GM12878 (cell line): Measurements from ENCODE around the gene CD99. TPM values are rescaled to one million over a fixed set of nuclear protein-coding genes. Genes with fewer than 3 reads are reported as not detected.

Experiments
- ATAC-seq: fragments of 200-7000 bp; cut with Tn5 transposase; 3 replicates; pipeline ENCODE4 v1.9.1; 2020; ENCODE audit warnings: mild to moderate bottlenecking, moderate library complexity
- BruUV-seq: library from RNA; stranded (reverse); fragments of 400-500 nt; replicated peaks from 2 replicates; lab custom pipeline; 2021; lab: Mats Ljungman, UMichigan
- CTCF ChIA-PET: fragments of 300-600 bp; sonication (Branson Sonifier 250); formaldehyde crosslinking; extraction: SDS; loops from one replicate; lab custom pipeline; 2021; ENCODE audit warnings: inconsistent platforms; lab: Yijun Ruan, JAX
- POLR2A ChIA-PET: fragments of 350-600 bp; formaldehyde crosslinking; extraction: SDS; loops from one replicate; lab custom pipeline; 2021; ENCODE audit warnings: inconsistent platforms; lab: Charles Lee
- RAD21 ChIA-PET: fragments of 300-600 bp; sonication (Branson Sonifier 250); formaldehyde crosslinking; loops from one replicate; lab custom pipeline; 2023; ENCODE audit warnings: antibody characterized with exemption; ENCODE audit not compliant: unreplicated experiment; lab: Charles Lee
- SMC1A ChIA-PET: fragments of 300-600 bp; sonication (Branson Sonifier 250); formaldehyde crosslinking; loops from one replicate; lab custom pipeline; 2023; ENCODE audit not compliant: unreplicated experiment, uncharacterized antibody; lab: Charles Lee
- DNase-seq: peaks from one replicate; pipeline ENCODE4 v3.0.0-alpha.2; 2011; ENCODE audit warnings: low read depth, low spot score
- FAIRE-seq: peaks from 3 replicates; lab custom pipeline; 2011; peaks lifted over from hg19 to GRCh38; lab: Jason Lieb, UNC
- H2AFZ ChIP-seq: 2 replicates; pipeline ENCODE4 v1.6.0; 2011; ENCODE audit warnings: low read depth, low read length, control low read depth; ENCODE audit not compliant: control insufficient read depth
- H3K27ac ChIP-seq: 2 replicates; pipeline ENCODE4 v1.5.1; 2011; ENCODE audit warnings: control low read depth; ENCODE audit not compliant: control insufficient read depth, insufficient read depth
- H3K27me3 ChIP-seq, 2 experiments: replicated peaks in 1 of 2; 2 replicates each; pipeline versions ENCODE4 v1.6.0 to v1.6.1; 2011; ENCODE audit warnings: low read length in 1 of 2; ENCODE audit not compliant: control insufficient read depth in 2 of 2, insufficient read depth in 2 of 2
- H3K36me3 ChIP-seq, 2 experiments: 2 replicates each; pipeline ENCODE4 v1.5.1; 2011; ENCODE audit warnings: low read length in 1 of 2; ENCODE audit not compliant: control insufficient read depth in 2 of 2, insufficient read depth in 2 of 2
- H3K4me1 ChIP-seq: 2 replicates; pipeline ENCODE4 v1.6.1; 2011; ENCODE audit warnings: mild to moderate bottlenecking, low read length, moderate library complexity, mixed read lengths; ENCODE audit not compliant: control insufficient read depth, insufficient read depth
- H3K4me2 ChIP-seq: 2 replicates; pipeline ENCODE4 v1.6.0; 2011; ENCODE audit warnings: control low read depth; ENCODE audit not compliant: control insufficient read depth, insufficient read depth
- H3K4me3 ChIP-seq: fragments of 200-600 bp; sonication (generic); 2 replicates; pipeline ENCODE4 v1.5.1; 2016
- H3K79me2 ChIP-seq: 2 replicates; pipeline ENCODE4 v1.6.0; 2011; ENCODE audit warnings: low read length; ENCODE audit not compliant: control insufficient read depth, insufficient read depth
- H3K9ac ChIP-seq: 2 replicates; pipeline ENCODE4 v1.8.0; 2011; ENCODE audit warnings: low read length, control low read depth, mixed read lengths; ENCODE audit not compliant: control insufficient read depth, insufficient read depth
- H3K9me3 ChIP-seq: replicated peaks from 3 replicates; pipeline ENCODE4 v1.5.1; 2011; ENCODE audit warnings: mild to moderate bottlenecking, low read length; ENCODE audit not compliant: control insufficient read depth, insufficient read depth
- H4K20me1 ChIP-seq: 2 replicates; pipeline ENCODE4 v1.6.0; 2011; ENCODE audit not compliant: control insufficient read depth, insufficient read depth
- EED ChIP-seq: sonication (generic); IDR thresholded peaks from 2 replicates; pipeline ENCODE4 v1.6.1; 2016; ENCODE audit warnings: antibody characterized with exemption, low read depth
- EP300 ChIP-seq, 2 experiments: fragments of 150-350 bp in 1 of 2; IDR thresholded peaks; 2 replicates each; pipeline ENCODE4 v1.6.1; 2011 to 2012; ENCODE audit warnings: low read depth in 2 of 2, low read length in 2 of 2, borderline replicate concordance in 1 of 2, improper control_type of control experiment in 1 of 2, inconsistent platforms in 1 of 2; ENCODE audit not compliant: control insufficient read depth in 1 of 2
- GABPA ChIP-seq: IDR thresholded peaks from 2 replicates; pipeline ENCODE4 v1.6.1; 2014; ENCODE audit warnings: antibody characterized with exemption, low read depth, mild to moderate bottlenecking, inconsistent platforms
- WGBS: methylation state at CpG from one replicate; pipeline ENCODE4 v1.1.6; 2016; ENCODE audit warnings: low lambda C conversion rate; ENCODE audit not compliant: insufficient replicate concordance, insufficient coverage; ENCODE audit errors: missing lambda C conversion rate; 5-methylcytosine and 5-hydroxymethylcytosine counted together
- in situ Hi-C: fragments of 300-500 bp; cut with MboI; formaldehyde crosslinking; loops from 9 replicates; pipeline ENCODE4 v1.14.3; 2018; ENCODE audit warnings: mixed read lengths
- intact Hi-C: fragments of 100-400 bp; cut with micrococcal nuclease; formaldehyde crosslinking; loops from one replicate; pipeline ENCODE4 v1.14.2; 2022; ENCODE audit not compliant: unreplicated experiment
- polyA plus RNA-seq, 11 experiments: library from polyadenylated mRNA; depleted of rRNA in 4 of 11; unstranded in 6 of 11; stranded (reverse) in 5 of 11; fragments of >200 nt; fragmentation: Nextera tagmentation in 4 of 11; fragmentation: Illumina TruSeq in 1 of 11; extraction: Ambion mirVana in 4 of 11; extraction: Trizol in 1 of 11; gene quantifications; 1 replicate in 1 of 11; 2 replicates in 10 of 11; pipeline versions ENCODE4 v1.2.1 to v1.2.3, GENCODE V29; 2011 to 2016; ENCODE audit warnings: inconsistent platforms in 2 of 11, missing spikeins in 2 of 11, low read depth in 1 of 11
- total RNA-seq, 4 experiments: library from RNA; depleted of rRNA in 3 of 4; stranded (reverse); fragments of >200 nt in 3 of 4; fragmentation: Illumina TruSeq in 1 of 4; extraction: Trizol in 1 of 4; gene quantifications; 2 replicates each; pipeline versions ENCODE4 v1.2.1 to v1.2.3, GENCODE V29; 2013 to 2021

CD99 gene
- total and polyA plus RNA-seq, 10 of the 15 experiments (the other 5 are each of a cell fraction or from before 2014, with no cell fraction given): 24.8 to 242 (median 158) TPM

GRCh38 chrX:2692221-2693112, 1.4 kb downstream of the CD99 start:
- no peaks in the 10 kb centered on the region for H3K9me3 ChIP-seq
- RAD21 ChIA-PET: no interaction called here
- WGBS: under 1% methylated on average over 24 of the region's 24 CpGs
- H3K27ac ChIP-seq: peak overlapping the region; percentile 65
- H2AFZ ChIP-seq: peak overlapping the region; percentile 65
- CTCF ChIA-PET: no interaction called here
- peaks cover 10% of the 10 kb centered on the region for H3K4me1 ChIP-seq
- ATAC-seq (peak; percentile 7; the same call in 2 of the 3 replicates), DNase-seq (no peak), FAIRE-seq (no peak)
- in situ Hi-C loops (no loop called here), intact Hi-C loops (loop anchor here (10.0 kb wide), 3 partner anchors 168 to 1238 kb away; partner anchors contain the start of gene ASMTL)
- peak overlapping the region; percentile 87 for H3K9ac ChIP-seq
- H3K4me3 ChIP-seq: peak overlapping the region; percentile 91
- no TSS peak for BruUV-seq
- H3K27me3 ChIP-seq: no peaks in the 10 kb centered on the region
- TF ChIP-seq EED: 0 out of 2 replicates have a peak, but pooled peaks have one; percentile 18
- TF ChIP-seq GABPA: 0 out of 2 replicates have a peak, but pooled peaks have one; percentile 22
- no peak for TF ChIP-seq EP300 (IDR thresholded peaks at IDR 0.05; ENCODE audit: borderline replicate concordance in 1 of 2, control insufficient read depth in 1 of 2, low read depth in 2 of 2, low read length in 2 of 2)
- H4K20me1 ChIP-seq: no peaks in the 10 kb centered on the region
- peaks cover 23% of the 10 kb centered on the region for H3K79me2 ChIP-seq
- POLR2A ChIA-PET: no interaction called here
- SMC1A ChIA-PET: no interaction called here
- no peaks in the 10 kb centered on the region for H3K36me3 ChIP-seq
- H3K4me2 ChIP-seq: peak overlapping the region; percentile 72
